ENCODE results near the gene CCDC148.

GRCh38 chr2:158239271-158239670 lies 217.3 kb downstream of the CCDC148 start:
- TF ChIP-seq CTCF (IDR thresholded peaks at IDR 0.05; ENCODE audit: low read length) (no peak), EZH2 (IDR thresholded peaks at IDR 0.05; ENCODE audit: borderline replicate concordance, low read length) (no peak)
